Sigmoid colon (tissue), 7 donors: ENCODE measurements around the gene TNFRSF21. TPM values are rescaled to one million over a fixed set of nuclear protein-coding genes. Genes with fewer than 3 reads are reported as not detected.

Experiments
- DNase-seq: peaks from one replicate; pipeline ENCODE4 v3.0.0-alpha.2; 2019
- H3K27ac ChIP-seq, 4 donors: fragments of 200-600 bp; sonication (generic); one replicate each; pipeline ENCODE4 v1.5.1; 2016 to 2019; ENCODE audit warnings: mild to moderate bottlenecking in 1 of 4
- H3K27me3 ChIP-seq, 3 donors: fragments of 200-600 bp; sonication (generic); one replicate each; pipeline ENCODE4 v1.5.1; 2019; ENCODE audit warnings: mild to moderate bottlenecking in 1 of 3
- H3K36me3 ChIP-seq, 4 donors: fragments of 200-600 bp; sonication (generic); one replicate each; pipeline ENCODE4 v1.5.1; 2016 to 2019
- H3K4me1 ChIP-seq, 4 donors: fragments of 200-600 bp; sonication (generic); one replicate each; pipeline ENCODE4 v1.5.1; 2017 to 2019
- H3K4me3 ChIP-seq, 4 donors: fragments of 200-600 bp; sonication (generic); one replicate each; pipeline ENCODE4 v1.5.1; 2017 to 2019; ENCODE audit warnings: mild to moderate bottlenecking in 2 of 4, moderate library complexity in 1 of 4
- H3K9me3 ChIP-seq, 4 donors: fragments of 200-600 bp in 3 of 4; sonication (generic) in 3 of 4; one replicate each; pipeline versions ENCODE4 v1.5.1 to v1.6.1; 2013 to 2019
- EP300 ChIP-seq, 4 donors: sonication (generic); formaldehyde crosslinking; IDR thresholded peaks; one replicate each; pipeline ENCODE4 v1.6.1; 2017; ENCODE audit warnings: antibody characterized with exemption in 4 of 4
- POLR2A ChIP-seq, 2 donors: fragments of 450-650 bp; IDR thresholded peaks; one replicate each; pipeline ENCODE4 v1.6.1; 2016; ENCODE audit warnings: antibody characterized with exemption in 2 of 2, mild to moderate bottlenecking in 2 of 2, moderate library complexity in 2 of 2
- POLR2AphosphoS5 ChIP-seq, 4 donors: sonication (generic); formaldehyde crosslinking; IDR thresholded peaks; one replicate each; pipeline ENCODE4 v1.6.1; 2017; ENCODE audit warnings: antibody characterized with exemption in 4 of 4
- WGBS, 2 donors: extraction: QIAGEN DNeasy Blood & Tissue Kit; methylation state at CpG; one replicate each; pipeline ENCODE4 v1.1.7; 2013; 5-methylcytosine and 5-hydroxymethylcytosine counted together
- intact Hi-C: fragments of 100-400 bp; cut with DNase I; formaldehyde crosslinking; loops from one replicate; pipeline ENCODE4 v1.15.1; 2023
- polyA plus RNA-seq, 3 donors: library from polyadenylated mRNA; stranded (reverse); fragments of 200-250 nt; gene quantifications; one replicate each; pipeline ENCODE4 v1.2.3, GENCODE V29; 2013
- total RNA-seq, 4 donors: library from RNA; depleted of rRNA; stranded (reverse); fragments of >200 nt; gene quantifications; one replicate each; pipeline ENCODE4 v1.1.0, GENCODE V29; 2016
- TF ChIP-seq, protein P1 (sequence below), 4 experiments: fragments of 450-650 bp in 3 of 4; fragments of 200-600 bp in 1 of 4; IDR thresholded peaks; one replicate each; pipeline ENCODE4 v1.5.1; 2016 to 2019; ENCODE audit warnings: antibody characterized with exemption in 4 of 4, mild to moderate bottlenecking in 3 of 4, moderate library complexity in 2 of 4
- donor health status: healthy with polysubstance abuse.
- donor health status: Bipolar disorder and iron deficiency.
- donor health status: healthy.

Gene TNFRSF21
- total and polyA plus RNA-seq, 7 donors: 15.8 to 49.9 (median 25.3) TPM

DNA sequence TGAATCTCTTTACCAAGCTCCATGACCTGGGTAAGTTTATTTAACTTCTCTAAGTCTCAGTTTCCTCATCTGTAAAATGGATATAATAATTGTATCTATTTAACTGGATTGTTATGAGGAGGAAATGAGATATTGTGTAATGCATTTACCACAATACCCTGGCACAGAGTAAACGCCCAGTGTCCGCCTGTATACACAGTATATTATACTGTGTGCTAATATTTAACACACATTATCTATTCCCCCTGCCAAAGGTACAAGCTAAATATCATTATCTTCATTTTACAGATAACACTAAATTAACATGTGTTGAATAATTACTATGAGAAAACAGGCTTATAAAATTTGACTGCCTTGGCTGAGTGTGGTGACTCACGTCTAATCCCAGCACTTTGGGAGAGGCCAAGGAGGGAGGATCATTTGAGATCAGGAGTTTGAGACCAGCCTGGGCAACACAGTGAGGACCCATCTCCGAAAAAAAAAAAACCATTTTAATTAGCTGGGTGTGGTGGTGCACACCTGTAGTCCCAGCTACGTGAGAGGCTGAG lies 38.7 kb upstream of the TNFRSF21 start:
- no peaks in the 10 kb centered on the region for H3K36me3 ChIP-seq
- intact Hi-C loops: no loop called here
- H3K27ac ChIP-seq: no peak overlapping the region
- H3K4me3 ChIP-seq: no peak overlapping the region
- TF ChIP-seq POLR2AphosphoS5 (IDR thresholded peaks at IDR 0.05) (no peak), EP300 (IDR thresholded peaks at IDR 0.05) (no peak), POLR2A (IDR thresholded peaks at IDR 0.05) (no peak)
- TF ChIP-seq, protein P1, sequence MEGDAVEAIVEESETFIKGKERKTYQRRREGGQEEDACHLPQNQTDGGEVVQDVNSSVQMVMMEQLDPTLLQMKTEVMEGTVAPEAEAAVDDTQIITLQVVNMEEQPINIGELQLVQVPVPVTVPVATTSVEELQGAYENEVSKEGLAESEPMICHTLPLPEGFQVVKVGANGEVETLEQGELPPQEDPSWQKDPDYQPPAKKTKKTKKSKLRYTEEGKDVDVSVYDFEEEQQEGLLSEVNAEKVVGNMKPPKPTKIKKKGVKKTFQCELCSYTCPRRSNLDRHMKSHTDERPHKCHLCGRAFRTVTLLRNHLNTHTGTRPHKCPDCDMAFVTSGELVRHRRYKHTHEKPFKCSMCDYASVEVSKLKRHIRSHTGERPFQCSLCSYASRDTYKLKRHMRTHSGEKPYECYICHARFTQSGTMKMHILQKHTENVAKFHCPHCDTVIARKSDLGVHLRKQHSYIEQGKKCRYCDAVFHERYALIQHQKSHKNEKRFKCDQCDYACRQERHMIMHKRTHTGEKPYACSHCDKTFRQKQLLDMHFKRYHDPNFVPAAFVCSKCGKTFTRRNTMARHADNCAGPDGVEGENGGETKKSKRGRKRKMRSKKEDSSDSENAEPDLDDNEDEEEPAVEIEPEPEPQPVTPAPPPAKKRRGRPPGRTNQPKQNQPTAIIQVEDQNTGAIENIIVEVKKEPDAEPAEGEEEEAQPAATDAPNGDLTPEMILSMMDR (IDR thresholded peaks at IDR 0.05): no peak
- H3K4me1 ChIP-seq: no peaks in the 10 kb centered on the region
- 27 to 73% methylated on average over 5 of the region's 5 CpGs for WGBS, 2 donors
- H3K9me3 ChIP-seq: no peaks in the 10 kb centered on the region
- DNase-seq: no peak
- H3K27me3 ChIP-seq: no peaks in the 10 kb centered on the region

DNA sequence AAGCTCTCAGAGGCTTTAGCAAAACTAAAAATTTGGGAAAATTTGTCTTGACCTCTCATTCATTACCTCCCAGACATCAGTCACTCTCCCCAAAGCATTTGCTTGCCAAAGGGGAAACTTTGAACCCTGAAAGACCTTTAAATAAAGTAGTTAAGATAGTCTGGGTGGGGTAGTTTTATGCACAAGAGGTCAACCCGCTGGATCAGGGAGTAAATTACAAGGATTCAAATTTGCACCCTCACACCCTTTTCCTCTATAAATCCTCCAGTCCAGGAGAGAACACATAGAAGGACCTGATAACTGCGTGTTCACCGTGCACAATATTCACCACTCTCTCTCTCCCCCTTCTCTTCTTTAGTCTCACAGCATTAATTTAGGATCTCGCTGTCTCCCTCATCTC lies 36.1 kb upstream of the TNFRSF21 start:
- Histone ChIP-seq H3K36me3 (no peaks in the 10 kb centered on the region), H3K27me3 (no peaks in the 10 kb centered on the region), H3K4me1 (no peaks in the 10 kb centered on the region), H3K27ac (no peak overlapping the region), H3K9me3 (no peaks in the 10 kb centered on the region), H3K4me3 (no peak overlapping the region)
- no peak for DNase-seq
- 39 to 78% methylated on average over 4 of the region's 4 CpGs for WGBS, 2 donors
- intact Hi-C loops: no loop called here
- TF ChIP-seq POLR2A (IDR thresholded peaks at IDR 0.05): no peak
- TF ChIP-seq, protein P1 (IDR thresholded peaks at IDR 0.05): no peak
- no peak for TF ChIP-seq POLR2AphosphoS5 (IDR thresholded peaks at IDR 0.05)
- no peak for TF ChIP-seq EP300 (IDR thresholded peaks at IDR 0.05)

DNA sequence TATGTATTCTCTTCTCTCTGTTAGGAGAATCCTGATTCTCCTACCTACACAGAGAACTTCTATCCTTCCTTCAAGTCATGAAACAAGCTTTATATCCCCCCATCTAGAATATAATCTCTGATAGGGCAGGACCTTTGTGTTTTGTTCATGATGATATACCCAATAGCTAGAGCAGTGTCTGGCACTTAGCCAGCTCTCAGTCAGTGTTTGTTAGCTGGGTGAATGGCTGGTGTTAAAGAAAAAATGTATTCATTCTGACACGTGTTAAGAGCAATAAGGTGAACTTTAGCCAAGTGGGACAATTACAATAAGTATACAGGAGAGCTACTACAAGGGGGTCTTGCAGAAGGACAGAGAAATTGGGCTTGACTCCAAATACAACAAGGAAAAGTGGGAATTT lies 34.3 kb upstream of the TNFRSF21 start:
- Histone ChIP-seq H3K4me3 (no peak overlapping the region), H3K36me3 (no peaks in the 10 kb centered on the region), H3K4me1 (no peaks in the 10 kb centered on the region), H3K27me3 (no peaks in the 10 kb centered on the region), H3K9me3 (no peaks in the 10 kb centered on the region), H3K27ac (no peak overlapping the region)
- no peak for DNase-seq
- TF ChIP-seq POLR2A (IDR thresholded peaks at IDR 0.05) (no peak), POLR2AphosphoS5 (IDR thresholded peaks at IDR 0.05) (no peak), EP300 (IDR thresholded peaks at IDR 0.05) (no peak)
- intact Hi-C loops: no loop called here
- WGBS, 2 donors: 4 to 42% methylated on average over 1 of the region's 1 CpG

DNA sequence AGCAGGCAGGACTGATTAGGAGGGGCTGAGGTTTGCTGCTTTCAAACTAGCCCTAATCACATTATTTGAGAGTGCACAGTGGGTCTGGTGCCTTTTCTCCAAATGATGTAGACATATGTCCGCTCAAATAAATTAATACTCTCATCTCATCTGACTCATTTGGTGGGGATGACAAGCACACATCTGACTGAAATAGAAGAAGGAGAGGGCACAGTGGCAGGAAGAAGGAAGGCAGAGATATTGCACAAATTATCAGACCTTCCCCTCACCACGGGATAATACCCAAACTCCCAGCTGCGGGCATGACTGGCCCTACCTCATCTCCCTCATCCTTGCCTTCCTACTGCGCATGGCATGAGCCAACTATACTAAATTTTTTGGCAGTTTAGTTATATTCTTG lies 33.9 kb upstream of the TNFRSF21 start:
- Histone ChIP-seq H3K27me3 (no peaks in the 10 kb centered on the region), H3K9me3 (no peaks in the 10 kb centered on the region), H3K4me3 (no peak overlapping the region), H3K27ac (no peak overlapping the region), H3K36me3 (no peaks in the 10 kb centered on the region), H3K4me1 (no peaks in the 10 kb centered on the region)
- no peak for DNase-seq
- TF ChIP-seq EP300 (IDR thresholded peaks at IDR 0.05) (no peak), POLR2AphosphoS5 (IDR thresholded peaks at IDR 0.05) (no peak), POLR2A (IDR thresholded peaks at IDR 0.05) (no peak)
- TF ChIP-seq, protein P1 (IDR thresholded peaks at IDR 0.05): no peak
- WGBS, 2 donors: 74 to 81% methylated on average over 4 of the region's 4 CpGs
- intact Hi-C loops: no loop called here

DNA sequence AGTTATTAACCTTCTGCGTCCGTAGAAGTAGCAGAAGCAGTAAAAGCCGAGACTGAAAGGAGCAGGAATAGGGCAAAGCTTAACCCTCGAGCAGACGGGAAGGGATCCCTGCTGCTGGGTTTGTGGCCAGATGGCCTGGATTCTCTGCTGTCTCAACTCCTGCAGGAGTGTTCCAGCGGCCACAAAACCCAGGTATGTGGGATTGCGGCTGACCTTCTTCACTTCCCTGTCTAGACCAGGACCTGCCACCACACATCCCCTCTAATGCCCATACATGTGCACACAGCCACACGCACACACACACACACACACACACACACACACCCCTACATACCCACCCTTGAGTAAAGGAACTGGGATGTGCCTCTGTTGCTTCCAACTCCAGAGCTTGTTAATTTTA lies 33.1 kb upstream of the TNFRSF21 start:
- Histone ChIP-seq H3K9me3 (no peaks in the 10 kb centered on the region), H3K27ac (no peak overlapping the region), H3K27me3 (no peaks in the 10 kb centered on the region), H3K4me1 (no peaks in the 10 kb centered on the region), H3K36me3 (no peaks in the 10 kb centered on the region), H3K4me3 (no peak overlapping the region)
- DNase-seq: no peak
- TF ChIP-seq EP300 (IDR thresholded peaks at IDR 0.05): no peak
- no peak for TF ChIP-seq POLR2A (IDR thresholded peaks at IDR 0.05)
- no peak for TF ChIP-seq POLR2AphosphoS5 (IDR thresholded peaks at IDR 0.05)
- TF ChIP-seq, protein P1 (IDR thresholded peaks at IDR 0.05): no peak
- intact Hi-C loops: no loop called here
- 77 to 89% methylated on average over 8 of the region's 8 CpGs for WGBS, 2 donors
